K562 (cell line): ENCODE measurements around the gene OSBP2. TPM values are rescaled to one million over a fixed set of nuclear protein-coding genes. Genes with fewer than 3 reads are reported as not detected.
A peak's percentile ranks its signal among the peaks of the same experiment; 100 is the strongest.

Experiments
- CREM ChIP-seq: IDR thresholded peaks from 2 replicates; pipeline ENCODE4 v1.6.1; 2014; ENCODE audit warnings: antibody characterized with exemption, low read depth
- CTBP1 ChIP-seq: fragments of 450-650 bp; IDR thresholded peaks from 2 replicates; pipeline ENCODE4 v1.6.1; 2016; ENCODE audit warnings: borderline replicate concordance
- E2F3 ChIP-seq: fragments of 250-450 bp; sonication (Bioruptor Pico); IDR thresholded peaks from 2 replicates; pipeline ENCODE4 v1.4.0; 2020; ENCODE audit warnings: mild to moderate bottlenecking
- FOXK2 ChIP-seq, 2 experiments: fragments of 450-650 bp; IDR thresholded peaks in 1 of 2; conservative IDR thresholded peaks in 1 of 2; 2 replicates each; pipeline ENCODE4 v1.6.1; 2016; ENCODE audit warnings: low read depth in 2 of 2, mild to moderate bottlenecking in 1 of 2
- JUND ChIP-seq, 2 experiments: IDR thresholded peaks; 2 replicates in 1 of 2; 3 replicates in 1 of 2; pipeline ENCODE4 v1.6.1; 2011; ENCODE audit warnings: borderline replicate concordance in 2 of 2, low read depth in 2 of 2, low read length in 2 of 2, improper control_type of control experiment in 1 of 2, missing biosample characterization in 1 of 2, missing genetic modification characterization in 1 of 2, missing genetic modification reagents in 1 of 2
- RCOR1 ChIP-seq, 2 experiments: IDR thresholded peaks; 2 replicates each; pipeline ENCODE4 v1.6.1; 2012; ENCODE audit warnings: low read depth in 2 of 2, low read length in 2 of 2, borderline replicate concordance in 1 of 2, improper control_type of control experiment in 1 of 2
- REST ChIP-seq, 2 experiments: fragments of 450-650 bp; formaldehyde crosslinking in 1 of 2; IDR thresholded peaks; 2 replicates each; pipeline versions ENCODE4 v1.4.0 to v1.6.1; 2014 to 2020; ENCODE audit warnings: mild to moderate bottlenecking in 2 of 2, borderline replicate concordance in 1 of 2, low read depth in 1 of 2
- ZFP91 ChIP-seq: sonication (generic); formaldehyde crosslinking; IDR thresholded peaks from 2 replicates; pipeline ENCODE4 v1.8.0; 2022; ENCODE audit warnings: mild to moderate bottlenecking, missing genetic modification reagents
- ZNF140 ChIP-seq: fragments of 250-450 bp; sonication (Bioruptor Pico); IDR thresholded peaks from 2 replicates; pipeline ENCODE4 v1.8.0; 2021; ENCODE audit warnings: moderate library complexity, mild to moderate bottlenecking, inconsistent platforms
- polyA plus RNA-seq, 8 experiments: library from polyadenylated mRNA; depleted of rRNA in 4 of 8; stranded (reverse) in 5 of 8; unstranded in 3 of 8; fragments of >200 nt; fragmentation: Nextera tagmentation in 2 of 8; fragmentation: Illumina TruSeq in 1 of 8; extraction: Ambion mirVana in 2 of 8; extraction: Trizol in 1 of 8; gene quantifications; 2 replicates each; pipeline versions ENCODE4 v1.2.1 to v1.2.3, GENCODE V29; 2011 to 2014; ENCODE audit warnings: inconsistent platforms in 1 of 8, missing spikeins in 1 of 8
- total RNA-seq, 7 experiments: library from RNA; depleted of rRNA in 6 of 7; stranded (reverse); fragments of >200 nt in 6 of 7; fragmentation: Illumina TruSeq in 2 of 7; extraction: Trizol in 2 of 7; gene quantifications; 2 replicates each; pipeline versions ENCODE4 v1.2.1 to v1.2.3, GENCODE V29; 2011 to 2021; ENCODE audit warnings: low replicate concordance in 1 of 7
- TF ChIP-seq, protein P1 (sequence below), 3 experiments: IDR thresholded peaks in 2 of 3; conservative IDR thresholded peaks in 1 of 3; 2 replicates each; pipeline ENCODE4 v1.5.1; 2011 to 2012; ENCODE audit warnings: low read length in 3 of 3, mild to moderate bottlenecking in 3 of 3, control low read depth in 2 of 3, improper control_type of control experiment in 1 of 3, inconsistent platforms in 1 of 3, low read depth in 1 of 3, mixed read lengths in 1 of 3, moderate library complexity in 1 of 3; ENCODE audit not compliant: insufficient read depth in 2 of 3

The OSBP2 gene
- total and polyA plus RNA-seq, 9 of the 15 experiments (the other 6 are each of a cell fraction or from before 2014, with no cell fraction given) = 0.52 to 29.5 (median 21.6) TPM

DNA sequence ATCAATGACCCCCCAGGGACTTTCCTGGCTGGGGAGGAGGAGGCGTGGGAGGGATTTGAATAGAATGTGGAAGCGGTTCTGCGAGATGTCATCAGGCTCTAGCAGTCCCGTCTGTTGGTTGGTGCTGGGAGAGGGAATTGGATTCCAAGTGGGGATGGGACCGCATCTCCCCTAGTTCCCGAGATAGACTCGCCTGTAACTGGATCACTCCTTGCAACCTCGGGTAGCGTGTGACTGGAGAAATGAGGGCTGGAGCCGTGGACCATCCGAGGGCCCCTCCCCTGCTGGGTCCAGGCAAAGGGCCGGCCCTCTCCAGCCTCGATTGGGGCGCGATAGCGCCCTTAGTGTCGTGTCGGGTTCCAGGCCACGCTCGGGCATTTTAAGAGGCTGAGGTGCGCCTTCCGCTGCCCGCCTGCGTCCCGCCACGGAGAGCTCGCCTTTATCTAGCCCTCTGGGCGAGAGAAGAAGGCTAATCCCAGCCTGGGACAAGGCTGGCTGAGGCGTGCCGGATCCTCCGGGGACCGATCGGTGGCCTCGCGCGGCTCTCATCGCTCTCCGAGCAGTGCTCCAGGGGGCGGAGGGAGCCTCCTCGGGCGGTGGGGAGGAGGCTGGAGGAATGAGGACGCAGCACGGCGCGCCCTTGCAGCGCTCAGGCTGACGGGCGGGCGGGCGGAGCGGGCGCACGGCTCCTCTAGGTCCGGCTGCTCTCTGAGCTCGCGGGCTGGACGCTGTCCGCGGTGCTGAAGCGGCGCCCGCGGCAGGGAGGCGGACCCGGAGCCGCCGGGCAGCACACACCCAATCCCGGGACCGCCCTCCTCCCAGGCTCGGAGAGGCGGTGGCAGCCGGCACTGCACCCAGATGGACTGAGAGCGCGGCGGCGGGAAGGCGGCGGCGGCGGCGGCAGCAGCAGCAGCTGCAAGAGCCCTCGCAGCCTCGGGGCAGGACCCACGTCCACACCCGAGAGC lies 107.8 kb downstream of the OSBP2 start (continued):
- TF ChIP-seq, protein P1, sequence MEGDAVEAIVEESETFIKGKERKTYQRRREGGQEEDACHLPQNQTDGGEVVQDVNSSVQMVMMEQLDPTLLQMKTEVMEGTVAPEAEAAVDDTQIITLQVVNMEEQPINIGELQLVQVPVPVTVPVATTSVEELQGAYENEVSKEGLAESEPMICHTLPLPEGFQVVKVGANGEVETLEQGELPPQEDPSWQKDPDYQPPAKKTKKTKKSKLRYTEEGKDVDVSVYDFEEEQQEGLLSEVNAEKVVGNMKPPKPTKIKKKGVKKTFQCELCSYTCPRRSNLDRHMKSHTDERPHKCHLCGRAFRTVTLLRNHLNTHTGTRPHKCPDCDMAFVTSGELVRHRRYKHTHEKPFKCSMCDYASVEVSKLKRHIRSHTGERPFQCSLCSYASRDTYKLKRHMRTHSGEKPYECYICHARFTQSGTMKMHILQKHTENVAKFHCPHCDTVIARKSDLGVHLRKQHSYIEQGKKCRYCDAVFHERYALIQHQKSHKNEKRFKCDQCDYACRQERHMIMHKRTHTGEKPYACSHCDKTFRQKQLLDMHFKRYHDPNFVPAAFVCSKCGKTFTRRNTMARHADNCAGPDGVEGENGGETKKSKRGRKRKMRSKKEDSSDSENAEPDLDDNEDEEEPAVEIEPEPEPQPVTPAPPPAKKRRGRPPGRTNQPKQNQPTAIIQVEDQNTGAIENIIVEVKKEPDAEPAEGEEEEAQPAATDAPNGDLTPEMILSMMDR (IDR thresholded peaks at IDR 0.05 in 2 of 3, conservative IDR thresholded peaks at IDR 0.05 in 1 of 3; ENCODE audit: insufficient read depth in 2 of 3, low read depth in 1 of 3, low read length in 3 of 3) = peak in 1 of 3 experiments; percentile 23; a peak in 1 of 6 replicates
- TF ChIP-seq ZNF140 (no peak), REST (IDR thresholded peaks at IDR 0.05; ENCODE audit: borderline replicate concordance) (peak; percentile 100), REST (CRISPR knock-in tag; IDR thresholded peaks at IDR 0.05; ENCODE audit: low read depth) (peak; percentile 100), ZFP91 (CRISPR knock-in tag) (0 out of 2 replicates have a peak, but pooled peaks have one; percentile 21), CTBP1 (peak; percentile 80), FOXK2 (conservative IDR thresholded peaks at IDR 0.05 in 1 of 2, IDR thresholded peaks at IDR 0.05 in 1 of 2; ENCODE audit: low read depth in 2 of 2) (no peak), JUND (IDR thresholded peaks at IDR 0.05; ENCODE audit: borderline replicate concordance, low read depth, low read length) (0 out of 2 replicates have a peak, but pooled peaks have one; percentile 30), JUND (tag; IDR thresholded peaks at IDR 0.05; ENCODE audit: borderline replicate concordance, low read depth, low read length) (no peak; the same call in 2 of the 3 replicates), E2F3 (CRISPR knock-in tag) (no peak), CREM (peak; percentile 57), RCOR1 (IDR thresholded peaks at IDR 0.05; ENCODE audit: borderline replicate concordance in 1 of 2, low read depth in 2 of 2, low read length in 2 of 2) (peak in 1 of 2 experiments; percentile 86; a peak in 2 of 4 replicates)
